COLO829 (cell line): ENCODE measurements around the gene SMARCA4.
"Not testable (repeated sequence)": the region's sequence is repeated elsewhere in the genome, so short reads cannot be mapped to it uniquely, and the experiment has no call there.

Experiments used
- DNase-seq: peaks from one replicate; pipeline ENCODE4 v3.0.0; 2012; ENCODE audit warnings: low spot score

Gene SMARCA4

GRCh38 chr19:11069561-11069960 lies 108.7 kb downstream of the SMARCA4 start:
- no peak for DNase-seq

GRCh38 chr19:11070123-11070522 lies 109.3 kb downstream of the SMARCA4 start:
- no peak for DNase-seq

- no peak for DNase-seq
Measured at GRCh38 chr19:11073568-11073967, 112.7 kb downstream of the SMARCA4 start.

- DNase-seq = not testable (repeated sequence)
Measured at GRCh38 chr19:11076792-11077191, 116.0 kb downstream of the SMARCA4 start.

GRCh38 chr19:11078893-11079292 lies 118.1 kb downstream of the SMARCA4 start:
- DNase-seq = no peak

GRCh38 chr19:11079999-11080398 lies 119.2 kb downstream of the SMARCA4 start:
- DNase-seq = no peak

- DNase-seq = no peak
Measured at GRCh38 chr19:11087870-11088505, 127.2 kb downstream of the SMARCA4 start.

- DNase-seq = no peak
Measured at GRCh38 chr19:11088506-11089253, 127.8 kb downstream of the SMARCA4 start.

GRCh38 chr19:11089254-11090013 lies 128.6 kb downstream of the SMARCA4 start, which contains the start of gene LDLR:
LDLR (plus strand) TSS chr19:11089463; CDS start chr19:11089549, 86 bp downstream.
- peak; percentile 82 for DNase-seq

- DNase-seq = not testable (repeated sequence)
Measured at GRCh38 chr19:11090014-11090263, 129.1 kb downstream of the SMARCA4 start.

GRCh38 chr19:11090264-11090996 lies 129.6 kb downstream of the SMARCA4 start:
- DNase-seq = peak; percentile 91

GRCh38 chr19:11090997-11091702 lies 130.3 kb downstream of the SMARCA4 start:
- DNase-seq = no peak

GRCh38 chr19:11091703-11092153 lies 130.9 kb downstream of the SMARCA4 start:
- DNase-seq = peak; percentile 92

- peak; percentile 82 for DNase-seq
Measured at GRCh38 chr19:11092181-11092538, 131.3 kb downstream of the SMARCA4 start.

GRCh38 chr19:11093689-11094238 lies 132.9 kb downstream of the SMARCA4 start:
- no peak for DNase-seq

GRCh38 chr19:11094520-11094894 lies 133.7 kb downstream of the SMARCA4 start:
- DNase-seq = no peak

- DNase-seq = no peak
Measured at GRCh38 chr19:11096210-11096841, 135.5 kb downstream of the SMARCA4 start.

GRCh38 chr19:11097367-11097766 lies 136.5 kb downstream of the SMARCA4 start:
- not testable (repeated sequence) for DNase-seq

- DNase-seq = no peak
Measured at GRCh38 chr19:11098327-11098726, 137.5 kb downstream of the SMARCA4 start.

- no peak for DNase-seq
Measured at GRCh38 chr19:11098861-11099260, 138.0 kb downstream of the SMARCA4 start.

GRCh38 chr19:11100049-11100448 lies 139.2 kb downstream of the SMARCA4 start:
- DNase-seq = no peak
